ENCODE measurements around the gene KCNH2. TPM values are rescaled to one million over a fixed set of nuclear protein-coding genes. Genes with fewer than 3 reads are reported as not detected.
A peak's percentile ranks its signal among the peaks of the same experiment; 100 is the strongest.

The KCNH2 gene
- total RNA-seq, 1 donor from 2014 or later: 12.4 TPM

DNA sequence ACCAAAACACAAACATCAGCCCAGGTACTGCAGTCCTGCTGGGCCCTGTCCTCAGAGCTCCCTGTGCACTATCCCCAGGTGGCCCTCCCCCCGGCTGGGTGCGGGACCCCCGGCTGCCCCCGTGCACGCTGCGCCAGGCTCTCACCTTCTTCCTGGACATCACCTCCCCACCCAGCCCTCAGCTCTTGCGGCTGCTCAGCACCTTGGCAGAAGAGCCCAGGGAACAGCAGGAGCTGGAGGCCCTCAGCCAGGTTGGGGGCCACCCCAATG is 31.9 kb upstream of the KCNH2 start:
- Mint-ChIP-seq H3K9me3 (no peaks in the 10 kb centered on the region), H3K27me3 (ENCODE audit: low read depth) (peaks cover 6% of the 10 kb centered on the region), H3K4me1 (peaks cover 42% of the 10 kb centered on the region)

DNA sequence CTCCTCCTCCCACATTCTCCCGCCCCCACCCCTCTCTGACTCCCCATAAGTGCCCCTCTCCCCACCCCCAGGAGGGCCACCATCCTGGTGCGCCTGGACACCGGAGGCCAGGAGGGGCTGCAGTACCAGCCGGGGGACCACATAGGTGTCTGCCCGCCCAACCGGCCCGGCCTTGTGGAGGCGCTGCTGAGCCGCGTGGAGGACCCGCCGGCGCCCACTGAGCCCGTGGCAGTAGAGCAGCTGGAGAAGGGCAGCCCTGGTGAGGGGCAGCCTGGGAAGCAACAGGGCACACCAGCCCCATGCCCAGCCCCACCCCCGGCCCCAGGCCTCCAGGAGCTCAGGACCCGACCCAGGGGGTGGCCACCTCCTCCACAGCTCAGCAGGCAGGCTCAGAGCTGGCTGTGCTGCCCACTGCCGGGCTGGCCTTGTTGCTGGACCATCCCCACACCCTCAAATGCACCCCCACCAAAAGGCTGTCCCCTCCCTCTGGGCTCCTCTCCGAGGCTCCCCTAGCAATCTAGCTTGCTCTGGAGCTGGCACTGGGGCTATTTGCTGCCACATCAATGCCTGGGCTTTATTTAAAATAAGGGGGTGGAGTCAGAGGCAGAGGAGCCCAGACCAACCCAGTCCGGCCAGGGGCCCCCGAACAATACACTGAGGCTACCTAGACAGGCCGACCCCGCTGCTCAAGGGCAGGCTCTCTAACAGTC is 31.4 kb upstream of the KCNH2 start:
- H3K9me3 Mint-ChIP-seq: no peaks in the 10 kb centered on the region

More for the DNA sequence above, 31.9 kb upstream of the KCNH2 start:
- no peak overlapping the region for H3K27ac Mint-ChIP-seq (ENCODE audit: unreplicated experiment)
- H3K4me3 Mint-ChIP-seq: no peak overlapping the region
- TF ChIP-seq, protein P1, sequence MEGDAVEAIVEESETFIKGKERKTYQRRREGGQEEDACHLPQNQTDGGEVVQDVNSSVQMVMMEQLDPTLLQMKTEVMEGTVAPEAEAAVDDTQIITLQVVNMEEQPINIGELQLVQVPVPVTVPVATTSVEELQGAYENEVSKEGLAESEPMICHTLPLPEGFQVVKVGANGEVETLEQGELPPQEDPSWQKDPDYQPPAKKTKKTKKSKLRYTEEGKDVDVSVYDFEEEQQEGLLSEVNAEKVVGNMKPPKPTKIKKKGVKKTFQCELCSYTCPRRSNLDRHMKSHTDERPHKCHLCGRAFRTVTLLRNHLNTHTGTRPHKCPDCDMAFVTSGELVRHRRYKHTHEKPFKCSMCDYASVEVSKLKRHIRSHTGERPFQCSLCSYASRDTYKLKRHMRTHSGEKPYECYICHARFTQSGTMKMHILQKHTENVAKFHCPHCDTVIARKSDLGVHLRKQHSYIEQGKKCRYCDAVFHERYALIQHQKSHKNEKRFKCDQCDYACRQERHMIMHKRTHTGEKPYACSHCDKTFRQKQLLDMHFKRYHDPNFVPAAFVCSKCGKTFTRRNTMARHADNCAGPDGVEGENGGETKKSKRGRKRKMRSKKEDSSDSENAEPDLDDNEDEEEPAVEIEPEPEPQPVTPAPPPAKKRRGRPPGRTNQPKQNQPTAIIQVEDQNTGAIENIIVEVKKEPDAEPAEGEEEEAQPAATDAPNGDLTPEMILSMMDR (conservative IDR thresholded peaks at IDR 0.05): no peak
- H3K36me3 Mint-ChIP-seq (ENCODE audit: low read depth): no peaks in the 10 kb centered on the region
- no peak for DNase-seq (ENCODE audit: low read depth, low spot score)

DNA sequence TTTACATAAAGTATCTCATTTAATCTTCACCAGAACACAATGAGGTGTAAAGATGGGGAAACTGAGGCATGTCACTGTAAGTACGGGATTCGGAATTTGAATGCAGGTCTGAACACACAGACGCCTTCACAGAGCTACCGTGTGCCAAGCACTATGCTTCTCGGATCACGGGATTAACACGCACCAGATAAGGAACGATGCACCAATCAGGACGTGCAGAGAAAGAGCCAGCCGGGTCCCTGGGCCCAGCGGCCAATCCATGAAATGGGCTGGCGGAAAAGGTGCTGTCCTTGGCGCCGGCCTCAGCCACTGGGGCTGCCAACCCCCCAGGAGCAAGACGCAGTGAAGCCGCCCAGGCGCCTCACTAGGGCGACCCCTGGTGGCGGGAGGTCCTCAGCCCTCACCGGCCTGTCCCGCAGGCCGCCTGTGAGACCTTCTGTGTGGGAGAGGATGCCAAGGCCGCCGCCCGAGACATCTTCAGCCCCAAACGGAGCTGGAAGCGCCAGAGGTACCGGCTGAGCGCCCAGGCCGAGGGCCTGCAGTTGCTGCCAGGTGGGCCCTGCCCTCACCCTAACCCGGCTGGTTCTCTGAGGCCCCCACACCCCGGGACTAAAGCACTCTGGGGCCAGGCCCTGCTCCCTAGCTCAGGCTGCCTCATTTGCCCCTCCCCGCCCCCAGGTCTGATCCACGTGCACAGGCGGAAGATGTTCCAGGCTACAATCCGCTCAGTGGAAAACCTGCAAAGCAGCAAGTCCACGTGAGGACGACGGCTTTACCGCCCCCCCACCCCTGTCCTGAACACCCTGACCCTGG is 30.6 kb upstream of the KCNH2 start:
- peak overlapping the region; percentile 61 for H3K4me3 Mint-ChIP-seq
- H3K27me3 Mint-ChIP-seq (ENCODE audit: low read depth): peaks cover 6% of the 10 kb centered on the region
- no peaks in the 10 kb centered on the region for H3K36me3 Mint-ChIP-seq (ENCODE audit: low read depth)
- peaks cover 37% of the 10 kb centered on the region for H3K4me1 Mint-ChIP-seq
- TF ChIP-seq, protein P1 (conservative IDR thresholded peaks at IDR 0.05): peak; percentile 72
- no peak for DNase-seq (ENCODE audit: low read depth, low spot score)
- H3K9me3 Mint-ChIP-seq: no peaks in the 10 kb centered on the region
- no peak overlapping the region for H3K27ac Mint-ChIP-seq (ENCODE audit: unreplicated experiment)

More for the DNA sequence above, 31.4 kb upstream of the KCNH2 start:
- no peak for DNase-seq (ENCODE audit: low read depth, low spot score)
- TF ChIP-seq, protein P1 (conservative IDR thresholded peaks at IDR 0.05): no peak
- no peak overlapping the region for H3K27ac Mint-ChIP-seq (ENCODE audit: unreplicated experiment)
- no peak overlapping the region for H3K4me3 Mint-ChIP-seq
- H3K4me1 Mint-ChIP-seq: peaks cover 42% of the 10 kb centered on the region
- no peaks in the 10 kb centered on the region for H3K36me3 Mint-ChIP-seq (ENCODE audit: low read depth)
- H3K27me3 Mint-ChIP-seq (ENCODE audit: low read depth): peaks cover 6% of the 10 kb centered on the region

DNA sequence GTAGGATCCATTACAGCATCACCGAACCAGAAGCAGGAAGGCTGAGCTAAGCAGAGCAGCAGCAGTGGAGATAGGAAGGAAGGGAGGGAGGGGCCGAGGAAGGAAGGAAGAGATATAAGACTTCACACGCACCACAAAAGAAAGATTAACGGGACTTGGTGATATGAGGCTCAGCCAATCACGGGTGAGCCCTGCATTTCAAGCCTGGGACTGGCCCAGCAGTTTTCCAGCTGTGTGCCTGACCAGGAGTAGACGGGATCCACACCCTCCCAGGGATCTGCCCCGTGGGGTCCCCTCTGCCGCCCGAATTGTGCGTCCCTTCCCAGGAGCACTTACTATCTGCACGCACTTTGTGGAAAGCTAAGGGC is 30.0 kb upstream of the KCNH2 start:
- Mint-ChIP-seq H3K9me3 (no peaks in the 10 kb centered on the region), H3K4me3 (peak overlapping the region; percentile 61), H3K27ac (ENCODE audit: unreplicated experiment) (no peak overlapping the region), H3K4me1 (peaks cover 37% of the 10 kb centered on the region), H3K36me3 (ENCODE audit: low read depth) (no peaks in the 10 kb centered on the region), H3K27me3 (ENCODE audit: low read depth) (peaks cover 6% of the 10 kb centered on the region)
- DNase-seq (ENCODE audit: low read depth, low spot score): no peak
- TF ChIP-seq, protein P1 (conservative IDR thresholded peaks at IDR 0.05): no peak

DNA sequence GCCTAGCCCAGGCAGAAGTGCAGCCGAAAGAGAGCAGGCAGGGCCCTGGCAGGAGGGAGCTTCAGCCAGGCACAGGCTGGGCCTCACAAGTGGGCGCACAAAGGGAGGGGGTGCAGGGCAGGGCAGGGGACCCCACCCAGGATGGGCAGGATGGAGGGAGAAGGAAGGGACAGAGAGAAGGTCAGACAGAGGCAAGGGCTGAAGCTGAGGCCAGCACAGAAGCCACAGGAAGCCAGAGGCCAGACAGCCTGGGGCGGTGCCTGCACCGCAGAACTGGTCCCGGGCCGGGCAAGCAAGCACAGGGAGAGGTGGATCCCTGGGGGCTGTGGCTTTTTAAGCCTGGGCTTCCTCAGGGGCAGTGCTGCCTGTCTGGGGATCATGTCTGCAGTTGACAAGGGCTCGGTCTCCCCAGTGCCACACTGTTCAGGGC is 29.4 kb upstream of the KCNH2 start:
- peaks cover 32% of the 10 kb centered on the region for H3K4me1 Mint-ChIP-seq
- DNase-seq (ENCODE audit: low read depth, low spot score): no peak
- H3K36me3 Mint-ChIP-seq (ENCODE audit: low read depth): no peaks in the 10 kb centered on the region
- no peak overlapping the region for H3K27ac Mint-ChIP-seq (ENCODE audit: unreplicated experiment)
- no peaks in the 10 kb centered on the region for H3K9me3 Mint-ChIP-seq
- TF ChIP-seq, protein P1 (conservative IDR thresholded peaks at IDR 0.05): no peak
- no peak overlapping the region for H3K4me3 Mint-ChIP-seq
- H3K27me3 Mint-ChIP-seq (ENCODE audit: low read depth): peaks cover 1% of the 10 kb centered on the region

All from neural crest cell (in vitro differentiated cells).